ES-I3 (cell line): ENCODE results near the gene EGLN2.
"Not testable (repeated sequence)": the region's sequence is repeated elsewhere in the genome, so short reads cannot be mapped to it uniquely, and the experiment has no call there.

Experiments
- H3K36me3 ChIP-seq: 2 replicates; pipeline ENCODE4 v1.6.1; 2013; ENCODE audit warnings: mild to moderate bottlenecking, low read length, control low read depth, moderate library complexity; ENCODE audit not compliant: insufficient read depth
- H3K4me1 ChIP-seq: 2 replicates; pipeline ENCODE4 v1.6.1; 2013; ENCODE audit warnings: mild to moderate bottlenecking, control low read depth, low read length; ENCODE audit not compliant: insufficient read depth
- H3K9ac ChIP-seq: 2 replicates; pipeline ENCODE4 v1.6.1; 2013; ENCODE audit warnings: low read depth, mild to moderate bottlenecking, low read length, moderate library complexity
- H3K9me3 ChIP-seq: 2 replicates; pipeline ENCODE4 v1.6.1; 2013; ENCODE audit warnings: mild to moderate bottlenecking, low read length, moderate library complexity; ENCODE audit not compliant: control insufficient read depth, insufficient read depth

Gene EGLN2

DNA sequence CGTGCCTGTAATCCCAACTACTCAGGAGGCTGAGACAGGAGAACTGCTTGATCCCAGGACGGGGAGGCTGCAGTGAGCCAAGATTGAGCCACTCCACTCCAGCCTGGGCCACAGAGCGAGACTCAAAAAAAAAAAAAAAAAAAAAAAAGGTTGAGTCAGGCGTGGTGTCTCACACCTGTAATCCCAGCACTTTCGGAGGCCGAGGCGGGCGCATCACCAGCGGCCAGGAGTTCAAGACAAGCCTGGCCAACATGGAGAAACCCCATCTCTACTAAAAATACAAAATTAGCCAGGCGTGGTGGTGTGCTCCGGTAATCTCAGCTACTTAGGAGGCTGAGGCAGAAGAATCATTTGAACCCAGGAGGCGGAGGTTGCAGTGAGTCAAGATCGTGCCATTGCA is 32.6 kb upstream of the EGLN2 start:
- not testable (repeated sequence) for H3K9ac ChIP-seq, H3K9me3 ChIP-seq, H3K4me1 ChIP-seq
- H3K36me3 ChIP-seq = peaks cover 39% of the 10 kb centered on the region

DNA sequence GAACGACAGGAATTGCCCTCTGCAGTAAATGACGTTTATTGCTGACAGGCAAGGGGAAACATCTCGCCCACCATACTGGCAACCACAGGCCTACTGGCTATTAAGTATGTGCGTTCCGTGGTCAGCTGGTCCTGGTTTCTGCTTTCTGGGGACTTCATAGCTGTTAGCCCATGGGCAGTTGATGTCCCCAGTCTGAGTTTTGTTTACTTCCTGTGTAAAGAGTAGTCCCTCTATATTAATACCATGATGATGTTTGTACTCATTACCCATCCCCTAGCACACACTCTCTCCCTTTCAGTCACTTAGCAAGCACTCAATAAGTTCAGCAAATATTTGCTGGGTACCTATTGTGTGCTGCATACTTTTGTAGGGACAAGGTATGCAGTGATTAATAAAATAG is 30.1 kb upstream of the EGLN2 start:
- Histone ChIP-seq H3K4me1 (no peaks in the 10 kb centered on the region), H3K36me3 (peaks cover 20% of the 10 kb centered on the region), H3K9me3 (no peaks in the 10 kb centered on the region)

DNA sequence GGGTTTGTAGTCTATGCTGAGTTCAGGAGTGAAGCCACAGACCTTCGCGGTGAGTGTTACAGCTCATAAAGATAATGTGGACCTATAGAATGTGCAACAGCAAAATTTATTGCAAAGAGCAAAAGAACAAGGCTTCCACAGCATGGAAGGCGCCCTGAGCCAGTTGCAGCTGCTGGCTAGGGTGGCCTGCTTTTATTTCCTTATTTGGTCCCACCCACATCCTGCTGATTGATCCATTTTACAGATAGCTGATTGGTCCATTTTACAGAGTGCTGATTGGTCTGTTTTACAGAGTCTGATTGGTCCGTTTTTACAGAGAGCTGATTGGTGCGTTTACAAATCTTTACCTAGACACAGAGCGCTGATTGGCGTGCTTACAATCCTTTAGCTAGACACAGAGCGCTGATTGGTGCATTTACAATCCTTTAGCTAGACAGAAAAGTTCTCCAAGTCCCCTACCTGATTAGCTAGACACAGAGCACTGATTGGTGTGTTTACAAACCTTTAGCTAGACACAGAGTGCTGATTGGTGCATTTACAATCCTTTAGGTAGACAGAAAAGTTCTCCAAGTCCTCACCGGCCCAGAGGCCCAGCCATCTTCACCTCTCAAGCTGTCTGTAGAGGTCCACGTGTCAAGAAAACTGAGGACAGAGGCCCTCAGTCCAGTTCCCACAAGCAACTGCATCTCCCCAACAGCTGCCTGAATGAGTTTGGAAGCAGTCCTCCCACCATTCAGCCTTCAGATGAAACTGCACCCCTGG is 27.7 kb upstream of the EGLN2 start:
- not testable (repeated sequence) for H3K36me3 ChIP-seq, H3K9me3 ChIP-seq, H3K4me1 ChIP-seq, H3K9ac ChIP-seq

More for the DNA sequence above, 30.1 kb upstream of the EGLN2 start:
- H3K9ac ChIP-seq = no peak overlapping the region

DNA sequence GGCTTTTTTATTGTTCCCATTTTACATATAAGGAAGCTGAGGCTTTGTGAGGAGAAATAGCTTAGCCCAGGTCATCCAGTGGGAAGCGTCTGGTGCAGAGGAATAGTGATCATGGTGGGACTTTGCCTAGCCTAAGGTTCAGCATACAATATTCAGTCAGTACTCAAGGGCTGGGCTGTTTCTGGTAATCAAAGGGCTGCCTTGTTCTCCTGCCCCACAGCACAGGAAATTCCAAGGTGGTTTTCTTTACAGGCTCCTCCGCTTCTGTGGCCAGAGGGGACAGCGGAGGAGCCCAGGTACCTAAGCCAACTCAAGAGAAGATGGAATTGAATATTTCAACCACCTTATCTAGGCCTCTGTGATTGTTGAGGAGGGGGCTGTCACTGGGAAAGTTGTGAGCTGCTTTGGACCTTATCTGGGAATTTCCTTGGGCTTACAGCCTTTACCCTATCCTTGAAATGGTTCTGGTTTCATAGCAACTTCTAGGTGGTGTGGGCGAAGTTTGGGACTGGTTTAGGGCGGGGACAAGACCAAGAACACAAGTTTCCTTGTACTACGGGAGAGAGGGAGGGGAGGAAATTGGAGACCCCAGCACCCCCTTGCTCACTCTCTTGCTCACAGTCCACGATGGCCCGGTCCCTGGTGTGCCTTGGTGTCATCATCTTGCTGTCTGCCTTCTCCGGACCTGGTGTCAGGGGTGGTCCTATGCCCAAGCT is 23.9 kb upstream of the EGLN2 start, which contains the start of gene MIA:
TSS of gene MIA (plus strand) at position 606 of the 716 bp plus-strand sequence. CDS start at position 628, 22 bp downstream.
- no peak within 1 kb of the TSS for H3K9ac ChIP-seq
- no peaks in the 10 kb centered on the region for H3K36me3 ChIP-seq

DNA sequence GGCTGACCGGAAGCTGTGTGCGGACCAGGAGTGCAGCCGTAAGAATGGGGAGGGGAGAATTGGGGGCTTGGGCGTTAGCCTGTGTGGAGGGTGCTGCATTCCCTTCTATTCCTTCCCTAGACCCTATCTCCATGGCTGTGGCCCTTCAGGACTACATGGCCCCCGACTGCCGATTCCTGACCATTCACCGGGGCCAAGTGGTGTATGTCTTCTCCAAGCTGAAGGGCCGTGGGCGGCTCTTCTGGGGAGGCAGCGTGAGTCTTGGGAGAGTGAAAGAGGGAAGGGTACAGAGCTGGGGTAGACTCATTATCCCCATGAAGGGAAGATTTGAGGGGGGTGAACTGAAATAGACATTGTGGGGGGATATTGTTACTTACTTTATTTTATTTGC is 23.4 kb upstream of the EGLN2 start:
- Histone ChIP-seq H3K9me3 (no peaks in the 10 kb centered on the region), H3K4me1 (peaks cover 20% of the 10 kb centered on the region), H3K36me3 (no peaks in the 10 kb centered on the region), H3K9ac (no peak overlapping the region)

More for the DNA sequence above, 23.9 kb upstream of the EGLN2 start, which contains the start of gene MIA:
- Histone ChIP-seq H3K4me1 (peaks cover 20% of the 10 kb centered on the region), H3K9me3 (no peaks in the 10 kb centered on the region)

DNA sequence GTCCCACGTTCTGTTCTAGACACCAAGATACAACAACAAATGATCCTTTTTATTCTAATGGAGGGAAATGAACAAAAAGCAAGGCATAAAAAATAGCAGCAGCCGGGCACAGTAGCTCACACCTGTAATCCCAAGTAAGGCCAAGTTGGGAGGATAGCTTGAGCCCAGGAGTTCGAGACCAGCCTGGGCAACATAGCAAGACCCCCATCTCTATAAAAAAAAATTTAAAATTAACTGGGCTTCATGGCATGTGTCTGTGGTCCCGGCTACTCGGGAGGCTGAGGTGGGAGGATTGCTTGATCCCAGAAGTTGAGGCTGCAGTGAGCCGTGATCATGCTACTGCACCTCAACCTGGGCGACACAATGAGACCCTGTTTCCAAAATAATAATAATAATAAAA is 22.6 kb upstream of the EGLN2 start:
- Histone ChIP-seq H3K9ac (no peak overlapping the region), H3K4me1 (peaks cover 20% of the 10 kb centered on the region), H3K36me3 (no peaks in the 10 kb centered on the region), H3K9me3 (no peaks in the 10 kb centered on the region)

DNA sequence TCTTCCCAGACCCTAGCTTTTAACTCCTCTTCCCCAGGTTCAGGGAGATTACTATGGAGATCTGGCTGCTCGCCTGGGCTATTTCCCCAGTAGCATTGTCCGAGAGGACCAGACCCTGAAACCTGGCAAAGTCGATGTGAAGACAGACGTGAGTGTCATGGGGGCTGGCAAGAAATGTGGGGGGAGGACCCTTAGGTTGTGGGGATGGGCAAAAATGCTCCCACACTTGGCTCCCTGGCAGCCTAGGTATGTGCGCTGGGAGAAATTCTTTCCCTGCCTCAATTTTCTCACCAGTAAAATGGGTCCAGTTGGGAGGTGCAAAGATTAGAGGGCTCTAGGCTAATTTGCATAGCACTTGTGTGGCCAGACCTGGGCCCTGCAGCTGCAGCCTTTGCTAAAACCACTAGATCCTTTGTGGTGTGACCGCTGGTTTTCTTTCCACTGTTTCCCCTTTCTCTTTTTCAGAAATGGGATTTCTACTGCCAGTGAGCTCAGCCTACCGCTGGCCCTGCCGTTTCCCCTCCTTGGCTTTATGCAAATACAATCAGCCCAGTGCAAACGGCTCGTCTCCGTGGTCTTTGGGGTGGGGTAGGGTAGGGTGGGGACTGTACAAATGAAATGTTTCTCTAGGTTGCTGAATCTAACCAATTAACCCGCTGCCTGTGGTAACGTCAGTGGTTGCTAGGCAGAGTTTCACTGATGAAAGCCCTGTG is 21.9 kb upstream of the EGLN2 start:
- Histone ChIP-seq H3K4me1 (peaks cover 20% of the 10 kb centered on the region), H3K36me3 (no peaks in the 10 kb centered on the region), H3K9ac (peak overlapping the region; percentile 71), H3K9me3 (no peaks in the 10 kb centered on the region)

DNA sequence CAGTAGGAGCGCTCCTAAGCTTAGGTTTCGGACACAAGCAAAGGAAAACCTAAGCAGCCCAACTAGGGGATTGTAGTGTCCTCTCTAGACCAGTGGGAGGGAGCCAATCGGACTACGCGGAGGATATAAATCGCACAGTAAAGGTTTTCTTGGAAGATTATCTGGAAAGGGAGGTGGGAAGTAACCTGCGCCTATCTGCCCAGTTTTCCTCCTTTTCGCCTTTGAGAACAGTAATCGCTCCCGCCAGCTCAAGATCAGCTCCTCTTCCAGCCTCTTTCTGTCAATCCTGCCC is 21.4 kb upstream of the EGLN2 start:
- Histone ChIP-seq H3K9me3 (no peaks in the 10 kb centered on the region), H3K4me1 (peaks cover 20% of the 10 kb centered on the region), H3K36me3 (no peaks in the 10 kb centered on the region), H3K9ac (peak overlapping the region; percentile 71)

DNA sequence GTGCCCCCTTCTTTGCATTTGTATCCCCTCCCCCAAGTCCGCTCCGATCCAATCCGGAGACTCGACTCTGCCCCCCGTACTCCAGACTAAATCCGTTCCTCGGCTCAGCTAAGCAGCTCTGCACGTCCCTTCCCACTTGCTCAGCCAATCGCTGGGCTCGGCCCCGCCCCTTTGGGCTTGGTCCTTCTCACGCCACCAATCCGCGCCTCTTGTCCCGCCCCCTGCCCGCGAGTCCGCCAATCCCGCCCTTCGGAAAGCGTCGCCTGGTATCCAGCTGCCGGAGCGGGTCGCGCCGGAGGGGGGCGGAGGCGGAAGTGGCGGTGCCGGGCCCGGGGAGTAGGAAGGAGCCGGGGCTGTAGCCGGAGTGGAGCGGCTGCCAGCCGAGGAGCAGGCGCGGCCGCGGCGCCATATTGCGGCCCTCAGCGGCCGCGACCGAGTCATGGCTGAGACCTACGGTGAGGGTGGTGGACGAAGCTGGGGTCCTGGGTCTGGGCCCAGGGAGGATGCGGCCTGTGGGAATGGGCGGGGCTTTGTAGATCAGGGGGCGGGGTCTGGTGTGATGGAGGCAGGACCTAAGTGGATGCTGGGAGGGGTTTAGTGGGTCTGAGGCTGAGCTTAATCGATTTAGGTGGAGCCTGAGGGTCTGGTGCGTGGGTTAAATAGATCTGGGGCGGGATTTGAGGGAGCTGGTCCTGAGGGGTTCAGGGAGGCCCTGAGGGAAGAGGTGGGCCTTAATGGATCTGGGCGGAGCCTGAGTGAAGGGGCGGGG is 20.9 kb upstream of the EGLN2 start, which contains the start of gene RAB4B:
TSS of gene RAB4B (plus strand) at position 311 of the 769 bp plus-strand sequence. CDS start at position 440, 129 bp downstream.
- Histone ChIP-seq H3K9ac (peak within 1 kb of the TSS; percentile 92), H3K9me3 (no peaks in the 10 kb centered on the region), H3K36me3 (no peaks in the 10 kb centered on the region), H3K4me1 (peaks cover 20% of the 10 kb centered on the region)

DNA sequence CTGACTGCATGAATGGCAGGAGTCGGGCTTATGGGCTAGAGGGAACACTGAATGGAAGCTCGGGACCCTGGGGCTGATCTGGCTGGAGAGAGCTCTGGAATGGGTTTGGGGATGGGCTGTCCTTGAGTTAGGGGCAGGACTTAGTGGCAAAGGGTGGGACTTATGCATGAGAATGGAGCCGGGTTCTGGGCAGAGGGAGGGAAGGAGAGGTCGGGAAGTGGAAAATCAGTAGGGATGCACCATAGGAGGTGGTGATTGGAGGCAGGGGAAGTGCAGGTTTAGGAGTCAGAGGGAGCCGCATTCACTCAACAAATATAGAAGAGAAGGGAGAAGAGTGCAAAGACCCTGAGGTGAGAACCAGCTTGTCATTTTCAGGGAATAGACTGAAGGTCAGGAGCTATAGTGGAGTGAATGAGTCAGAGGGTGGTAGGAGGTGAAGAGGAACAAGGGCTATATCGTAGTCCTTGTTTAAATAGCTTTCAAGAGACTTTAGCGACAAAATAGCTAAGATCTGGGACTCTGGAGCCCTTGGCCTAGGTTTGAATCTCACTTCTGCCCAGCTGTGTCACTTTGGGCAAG is 20.2 kb upstream of the EGLN2 start:
- H3K9ac ChIP-seq = peak overlapping the region; percentile 92
- peaks cover 20% of the 10 kb centered on the region for H3K4me1 ChIP-seq
- H3K36me3 ChIP-seq = no peaks in the 10 kb centered on the region
- no peaks in the 10 kb centered on the region for H3K9me3 ChIP-seq

DNA sequence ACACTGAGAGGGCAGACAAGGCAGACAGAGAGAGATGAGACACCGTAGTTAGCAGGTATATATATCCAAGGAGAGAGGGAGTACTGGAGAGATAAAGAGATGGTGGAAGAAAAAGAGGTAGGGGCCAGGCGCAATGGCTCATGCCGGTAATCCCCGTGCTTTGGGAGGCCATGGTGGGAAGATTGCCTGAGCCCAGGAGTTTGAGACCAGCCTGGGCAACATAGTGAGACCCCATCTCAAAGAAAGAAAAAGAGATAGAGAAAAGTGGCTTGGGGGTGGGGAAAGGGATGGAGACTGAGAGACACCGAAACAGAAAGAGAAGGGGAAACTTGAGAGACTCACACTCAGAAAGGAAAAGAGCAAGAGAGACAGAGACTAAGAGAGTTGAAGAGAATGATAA is 18.4 kb upstream of the EGLN2 start:
- Histone ChIP-seq H3K4me1 (peaks cover 13% of the 10 kb centered on the region), H3K9me3 (no peaks in the 10 kb centered on the region), H3K36me3 (no peaks in the 10 kb centered on the region), H3K9ac (no peak overlapping the region)

DNA sequence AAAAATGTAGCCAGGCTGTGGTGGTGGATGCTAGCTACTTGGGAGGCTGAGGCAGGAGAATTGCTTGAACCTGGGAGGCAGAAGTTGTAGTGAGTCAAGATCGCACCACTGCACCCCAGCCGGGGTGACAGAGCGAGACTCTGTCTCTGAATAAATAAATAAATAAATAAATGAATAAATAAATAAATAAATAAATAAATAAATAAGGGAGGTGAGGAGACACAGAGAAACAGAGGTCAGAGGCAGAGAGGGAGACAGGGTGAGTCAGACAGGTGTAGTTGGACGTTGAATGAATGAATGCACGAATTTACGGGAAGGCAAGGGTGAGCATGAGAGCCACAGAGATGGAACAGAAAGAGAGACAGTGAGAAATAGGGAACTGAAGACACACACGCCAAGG is 17.9 kb upstream of the EGLN2 start:
- H3K9me3 ChIP-seq = no peaks in the 10 kb centered on the region
- peaks cover 12% of the 10 kb centered on the region; the same call in 1 of the 2 replicates for H3K4me1 ChIP-seq
- no peak overlapping the region for H3K9ac ChIP-seq
- H3K36me3 ChIP-seq = no peaks in the 10 kb centered on the region

DNA sequence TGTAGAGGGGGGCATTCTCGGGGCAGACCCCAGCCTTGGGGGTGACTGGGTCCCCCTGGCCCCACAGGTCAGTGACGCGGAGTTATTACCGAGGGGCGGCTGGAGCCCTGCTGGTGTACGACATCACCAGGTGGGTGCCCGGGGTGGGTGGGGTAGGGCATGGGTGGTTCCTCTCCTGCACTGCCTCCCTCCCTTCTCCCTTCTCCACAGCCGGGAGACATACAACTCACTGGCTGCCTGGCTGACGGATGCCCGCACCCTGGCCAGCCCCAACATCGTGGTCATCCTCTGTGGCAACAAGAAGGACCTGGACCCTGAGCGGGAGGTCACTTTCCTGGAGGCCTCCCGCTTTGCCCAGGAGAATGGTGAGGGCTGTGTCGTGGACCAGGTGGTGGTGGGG is 15.3 kb upstream of the EGLN2 start:
- Histone ChIP-seq H3K36me3 (no peaks in the 10 kb centered on the region), H3K9ac (no peak overlapping the region), H3K9me3 (no peaks in the 10 kb centered on the region), H3K4me1 (peaks cover 7% of the 10 kb centered on the region; the same call in 1 of the 2 replicates)

DNA sequence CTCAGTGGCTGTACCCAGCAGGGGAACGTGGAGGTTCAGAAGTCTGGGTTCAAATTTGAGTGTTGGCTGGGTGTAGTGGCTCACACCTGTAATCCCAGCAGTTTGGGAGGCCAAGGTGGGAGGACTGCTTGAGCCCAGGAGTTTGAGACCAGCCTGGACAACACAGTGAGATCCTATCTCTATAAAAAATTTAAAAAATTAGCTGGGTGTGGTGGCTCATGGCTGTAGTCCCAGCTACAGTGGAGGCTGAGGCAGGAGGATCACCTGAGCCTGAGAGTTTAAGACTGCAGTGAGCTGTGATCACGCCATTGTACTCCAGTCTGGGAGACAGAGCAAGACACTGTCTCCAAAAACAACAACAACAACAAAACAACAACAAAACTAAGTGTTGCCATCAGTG is 14.8 kb upstream of the EGLN2 start:
- not testable (repeated sequence) for H3K36me3 ChIP-seq, H3K4me1 ChIP-seq, H3K9me3 ChIP-seq, H3K9ac ChIP-seq
